K562 (cell line): ENCODE measurements around the gene RACGAP1. TPM values are rescaled to one million over a fixed set of nuclear protein-coding genes. Genes with fewer than 3 reads are reported as not detected.

Experiments
- ASH1L ChIP-seq: fragments of 450-650 bp; IDR thresholded peaks from 2 replicates; pipeline ENCODE4 v1.6.1; 2018; ENCODE audit warnings: borderline replicate concordance, mild to moderate bottlenecking, low read depth; ENCODE audit not compliant: partially characterized antibody
- BRCA1 ChIP-seq, 2 experiments: fragments of 450-650 bp in 1 of 2; sonication (generic) in 1 of 2; formaldehyde crosslinking in 1 of 2; IDR thresholded peaks; 2 replicates each; pipeline versions ENCODE4 v1.5.0 to v1.6.1; 2017 to 2020; ENCODE audit warnings: mild to moderate bottlenecking in 1 of 2, missing genetic modification reagents in 1 of 2
- CBX5 ChIP-seq: IDR thresholded peaks from 2 replicates; pipeline ENCODE4 v1.6.1; 2014; ENCODE audit warnings: low read depth, borderline replicate concordance
- DIDO1 ChIP-seq: fragments of 450-650 bp; IDR thresholded peaks from 2 replicates; pipeline ENCODE4 v1.6.1; 2016; ENCODE audit warnings: low read depth, missing biosample characterization, missing genetic modification characterization
- ELF1 ChIP-seq: fragments of 200-800 bp; sonication (Bioruptor generic); IDR thresholded peaks from 2 replicates; pipeline ENCODE4 v1.6.1; 2016; ENCODE audit warnings: missing genetic modification characterization, missing compliant biosample characterization
- FIP1L1 ChIP-seq: fragments of 200-400 bp; formaldehyde crosslinking; IDR thresholded peaks from 2 replicates; pipeline ENCODE4 v1.6.1; 2018; ENCODE audit warnings: mild to moderate bottlenecking, low read depth, low read length; ENCODE audit not compliant: poor library complexity, severe bottlenecking
- LCOR ChIP-seq: sonication (generic); formaldehyde crosslinking; IDR thresholded peaks from 2 replicates; pipeline ENCODE4 v1.8.0; 2022; ENCODE audit warnings: mild to moderate bottlenecking, missing genetic modification reagents
- MCM3 ChIP-seq: fragments of 450-650 bp; IDR thresholded peaks from 2 replicates; pipeline ENCODE4 v1.6.1; 2016
- PHF21A ChIP-seq: fragments of 450-650 bp; IDR thresholded peaks from 2 replicates; pipeline ENCODE4 v1.6.1; 2017; ENCODE audit warnings: low read depth, borderline replicate concordance
- SNIP1 ChIP-seq: fragments of 450-650 bp; IDR thresholded peaks from 2 replicates; pipeline ENCODE4 v1.7.1; 2017; ENCODE audit warnings: low read depth, mild to moderate bottlenecking
- TRIM28 ChIP-seq: fragments of 450-650 bp; IDR thresholded peaks from 2 replicates; pipeline ENCODE4 v1.6.1; 2017
- ZKSCAN1 ChIP-seq: fragments of 150-350 bp; IDR thresholded peaks from 2 replicates; pipeline ENCODE4 v1.6.1; 2016; ENCODE audit warnings: low read depth, low read length
- ZNF57 ChIP-seq: fragments of 450-650 bp; formaldehyde crosslinking; IDR thresholded peaks from 2 replicates; pipeline ENCODE4 v1.4.0; 2020; ENCODE audit warnings: mild to moderate bottlenecking, moderate library complexity
- ZNF707 ChIP-seq: fragments of 250-450 bp; sonication (Bioruptor Pico); conservative IDR thresholded peaks from 2 replicates; pipeline ENCODE4 v1.8.0; 2022; ENCODE audit warnings: inconsistent platforms, mild to moderate bottlenecking, moderate library complexity
- ZNF764 ChIP-seq: fragments of 250-450 bp; sonication (Bioruptor Pico); IDR thresholded peaks from 2 replicates; pipeline ENCODE4 v1.4.0; 2020; ENCODE audit warnings: low read depth, mild to moderate bottlenecking, moderate library complexity
- polyA plus RNA-seq, 8 experiments: library from polyadenylated mRNA; depleted of rRNA in 4 of 8; stranded (reverse) in 5 of 8; unstranded in 3 of 8; fragments of >200 nt; fragmentation: Nextera tagmentation in 2 of 8; fragmentation: Illumina TruSeq in 1 of 8; extraction: Ambion mirVana in 2 of 8; extraction: Trizol in 1 of 8; gene quantifications; 2 replicates each; pipeline versions ENCODE4 v1.2.1 to v1.2.3, GENCODE V29; 2011 to 2014; ENCODE audit warnings: inconsistent platforms in 1 of 8, missing spikeins in 1 of 8
- total RNA-seq, 7 experiments: library from RNA; depleted of rRNA in 6 of 7; stranded (reverse); fragments of >200 nt in 6 of 7; fragmentation: Illumina TruSeq in 2 of 7; extraction: Trizol in 2 of 7; gene quantifications; 2 replicates each; pipeline versions ENCODE4 v1.2.1 to v1.2.3, GENCODE V29; 2011 to 2021; ENCODE audit warnings: low replicate concordance in 1 of 7
- TF ChIP-seq, protein P1 (sequence below): fragments of 250-450 bp; sonication (Bioruptor Pico); IDR thresholded peaks from 2 replicates; pipeline ENCODE4 v1.5.0; 2022; ENCODE audit warnings: mild to moderate bottlenecking
- TF ChIP-seq, protein P2 (sequence below): fragments of 450-650 bp; formaldehyde crosslinking; IDR thresholded peaks from 2 replicates; pipeline ENCODE4 v1.4.0; 2020; ENCODE audit warnings: mild to moderate bottlenecking, moderate library complexity
- TF ChIP-seq, protein P3 (sequence below): fragments of 450-650 bp; formaldehyde crosslinking; IDR thresholded peaks from 2 replicates; pipeline ENCODE4 v1.4.0; 2022; ENCODE audit warnings: missing genetic modification characterization
- TF ChIP-seq, protein P4 (sequence below): sonication (generic); formaldehyde crosslinking; IDR thresholded peaks from 2 replicates; pipeline ENCODE4 v1.8.1; 2022; ENCODE audit warnings: missing genetic modification reagents
- TF ChIP-seq, protein P5 (sequence below): fragments of 450-650 bp; IDR thresholded peaks from 2 replicates; pipeline ENCODE4 v1.6.1; 2018; ENCODE audit not compliant: partially characterized antibody

The RACGAP1 gene
- total and polyA plus RNA-seq, 9 of the 15 experiments (the other 6 are each of a cell fraction or from before 2014, with no cell fraction given) = 56.4 to 92.9 (median 71.8) TPM

DNA sequence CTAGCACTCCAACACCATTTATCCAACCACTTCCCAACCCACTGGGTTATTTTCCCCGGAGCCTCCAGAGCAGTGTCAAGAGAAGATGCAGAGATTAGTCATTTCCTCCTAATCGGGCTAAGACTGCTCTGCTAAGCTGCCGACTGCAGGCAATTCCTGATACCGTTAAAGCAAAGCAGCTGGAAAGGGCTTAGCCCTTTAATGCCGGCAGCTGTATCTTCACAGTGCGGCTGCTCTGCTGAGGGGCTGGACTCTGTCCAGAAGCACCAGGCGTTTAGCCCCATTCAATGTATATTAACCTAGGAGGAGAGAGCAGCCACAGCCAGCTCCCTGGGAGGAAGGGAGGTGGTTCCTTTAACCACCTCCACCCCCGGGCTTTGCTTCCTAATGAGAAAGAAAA, 41.4 kb downstream of the RACGAP1 start (continued):
- TF ChIP-seq, protein P1, sequence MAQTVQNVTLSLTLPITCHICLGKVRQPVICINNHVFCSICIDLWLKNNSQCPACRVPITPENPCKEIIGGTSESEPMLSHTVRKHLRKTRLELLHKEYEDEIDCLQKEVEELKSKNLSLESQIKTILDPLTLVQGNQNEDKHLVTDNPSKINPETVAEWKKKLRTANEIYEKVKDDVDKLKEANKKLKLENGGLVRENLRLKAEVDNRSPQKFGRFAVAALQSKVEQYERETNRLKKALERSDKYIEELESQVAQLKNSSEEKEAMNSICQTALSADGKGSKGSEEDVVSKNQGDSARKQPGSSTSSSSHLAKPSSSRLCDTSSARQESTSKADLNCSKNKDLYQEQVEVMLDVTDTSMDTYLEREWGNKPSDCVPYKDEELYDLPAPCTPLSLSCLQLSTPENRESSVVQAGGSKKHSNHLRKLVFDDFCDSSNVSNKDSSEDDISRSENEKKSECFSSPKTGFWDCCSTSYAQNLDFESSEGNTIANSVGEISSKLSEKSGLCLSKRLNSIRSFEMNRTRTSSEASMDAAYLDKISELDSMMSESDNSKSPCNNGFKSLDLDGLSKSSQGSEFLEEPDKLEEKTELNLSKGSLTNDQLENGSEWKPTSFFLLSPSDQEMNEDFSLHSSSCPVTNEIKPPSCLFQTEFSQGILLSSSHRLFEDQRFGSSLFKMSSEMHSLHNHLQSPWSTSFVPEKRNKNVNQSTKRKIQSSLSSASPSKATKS = no peak
- TF ChIP-seq DIDO1 (no peak), ZNF764 (CRISPR knock-in tag) (no peak), MCM3 (no peak), ZNF707 (CRISPR knock-in tag) (no peak), FIP1L1 (no peak), LCOR (CRISPR knock-in tag) (peak; percentile 48; the same call in 1 of the 2 replicates), CBX5 (no peak), ASH1L (no peak), PHF21A (peak; percentile 69; the same call in 1 of the 2 replicates), BRCA1 (IDR thresholded peaks at IDR 0.05) (no peak), BRCA1 (CRISPR knock-in tag; IDR thresholded peaks at IDR 0.05) (no peak), ZKSCAN1 (no peak), ELF1 (tag) (no peak), TRIM28 (no peak), ZNF57 (no peak), SNIP1 (no peak)
- TF ChIP-seq, protein P2, sequence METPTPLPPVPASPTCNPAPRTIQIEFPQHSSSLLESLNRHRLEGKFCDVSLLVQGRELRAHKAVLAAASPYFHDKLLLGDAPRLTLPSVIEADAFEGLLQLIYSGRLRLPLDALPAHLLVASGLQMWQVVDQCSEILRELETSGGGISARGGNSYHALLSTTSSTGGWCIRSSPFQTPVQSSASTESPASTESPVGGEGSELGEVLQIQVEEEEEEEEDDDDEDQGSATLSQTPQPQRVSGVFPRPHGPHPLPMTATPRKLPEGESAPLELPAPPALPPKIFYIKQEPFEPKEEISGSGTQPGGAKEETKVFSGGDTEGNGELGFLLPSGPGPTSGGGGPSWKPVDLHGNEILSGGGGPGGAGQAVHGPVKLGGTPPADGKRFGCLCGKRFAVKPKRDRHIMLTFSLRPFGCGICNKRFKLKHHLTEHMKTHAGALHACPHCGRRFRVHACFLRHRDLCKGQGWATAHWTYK (CRISPR knock-in tag) = no peak
- TF ChIP-seq, protein P3, sequence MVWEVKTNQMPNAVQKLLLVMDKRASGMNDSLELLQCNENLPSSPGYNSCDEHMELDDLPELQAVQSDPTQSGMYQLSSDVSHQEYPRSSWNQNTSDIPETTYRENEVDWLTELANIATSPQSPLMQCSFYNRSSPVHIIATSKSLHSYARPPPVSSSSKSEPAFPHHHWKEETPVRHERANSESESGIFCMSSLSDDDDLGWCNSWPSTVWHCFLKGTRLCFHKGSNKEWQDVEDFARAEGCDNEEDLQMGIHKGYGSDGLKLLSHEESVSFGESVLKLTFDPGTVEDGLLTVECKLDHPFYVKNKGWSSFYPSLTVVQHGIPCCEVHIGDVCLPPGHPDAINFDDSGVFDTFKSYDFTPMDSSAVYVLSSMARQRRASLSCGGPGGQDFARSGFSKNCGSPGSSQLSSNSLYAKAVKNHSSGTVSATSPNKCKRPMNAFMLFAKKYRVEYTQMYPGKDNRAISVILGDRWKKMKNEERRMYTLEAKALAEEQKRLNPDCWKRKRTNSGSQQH (CRISPR knock-in tag) = no peak
- TF ChIP-seq, protein P4, sequence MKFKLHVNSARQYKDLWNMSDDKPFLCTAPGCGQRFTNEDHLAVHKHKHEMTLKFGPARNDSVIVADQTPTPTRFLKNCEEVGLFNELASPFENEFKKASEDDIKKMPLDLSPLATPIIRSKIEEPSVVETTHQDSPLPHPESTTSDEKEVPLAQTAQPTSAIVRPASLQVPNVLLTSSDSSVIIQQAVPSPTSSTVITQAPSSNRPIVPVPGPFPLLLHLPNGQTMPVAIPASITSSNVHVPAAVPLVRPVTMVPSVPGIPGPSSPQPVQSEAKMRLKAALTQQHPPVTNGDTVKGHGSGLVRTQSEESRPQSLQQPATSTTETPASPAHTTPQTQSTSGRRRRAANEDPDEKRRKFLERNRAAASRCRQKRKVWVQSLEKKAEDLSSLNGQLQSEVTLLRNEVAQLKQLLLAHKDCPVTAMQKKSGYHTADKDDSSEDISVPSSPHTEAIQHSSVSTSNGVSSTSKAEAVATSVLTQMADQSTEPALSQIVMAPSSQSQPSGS (CRISPR knock-in tag) = no peak
- TF ChIP-seq, protein P5, sequence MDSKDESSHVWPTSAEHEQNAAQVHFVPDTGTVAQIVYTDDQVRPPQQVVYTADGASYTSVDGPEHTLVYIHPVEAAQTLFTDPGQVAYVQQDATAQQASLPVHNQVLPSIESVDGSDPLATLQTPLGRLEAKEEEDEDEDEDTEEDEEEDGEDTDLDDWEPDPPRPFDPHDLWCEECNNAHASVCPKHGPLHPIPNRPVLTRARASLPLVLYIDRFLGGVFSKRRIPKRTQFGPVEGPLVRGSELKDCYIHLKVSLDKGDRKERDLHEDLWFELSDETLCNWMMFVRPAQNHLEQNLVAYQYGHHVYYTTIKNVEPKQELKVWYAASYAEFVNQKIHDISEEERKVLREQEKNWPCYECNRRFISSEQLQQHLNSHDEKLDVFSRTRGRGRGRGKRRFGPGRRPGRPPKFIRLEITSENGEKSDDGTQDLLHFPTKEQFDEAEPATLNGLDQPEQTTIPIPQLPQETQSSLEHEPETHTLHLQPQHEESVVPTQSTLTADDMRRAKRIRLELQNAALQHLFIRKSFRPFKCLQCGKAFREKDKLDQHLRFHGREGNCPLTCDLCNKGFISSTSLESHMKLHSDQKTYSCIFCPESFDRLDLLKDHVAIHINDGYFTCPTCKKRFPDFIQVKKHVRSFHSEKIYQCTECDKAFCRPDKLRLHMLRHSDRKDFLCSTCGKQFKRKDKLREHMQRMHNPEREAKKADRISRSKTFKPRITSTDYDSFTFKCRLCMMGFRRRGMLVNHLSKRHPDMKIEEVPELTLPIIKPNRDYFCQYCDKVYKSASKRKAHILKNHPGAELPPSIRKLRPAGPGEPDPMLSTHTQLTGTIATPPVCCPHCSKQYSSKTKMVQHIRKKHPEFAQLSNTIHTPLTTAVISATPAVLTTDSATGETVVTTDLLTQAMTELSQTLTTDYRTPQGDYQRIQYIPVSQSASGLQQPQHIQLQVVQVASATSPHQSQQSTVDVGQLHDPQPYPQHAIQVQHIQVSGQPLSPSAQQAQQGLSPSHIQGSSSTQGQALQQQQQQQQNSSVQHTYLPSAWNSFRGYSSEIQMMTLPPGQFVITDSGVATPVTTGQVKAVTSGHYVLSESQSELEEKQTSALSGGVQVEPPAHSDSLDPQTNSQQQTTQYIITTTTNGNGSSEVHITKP = no peak
